ENCODE data around the gene RCCD1.

GRCh38 chr15:90929246-90930019, 25.3 kb upstream of the RCCD1 start:
- TF ChIP-seq CTCF (IDR thresholded peaks at IDR 0.05) (no peak), EZH2 (IDR thresholded peaks at IDR 0.05; ENCODE audit: borderline replicate concordance, insufficient read depth, low read depth, low read length, poor library complexity, severe bottlenecking) (no peak)
